SK-N-MC (cell line): ENCODE results near the gene NSMCE1.

Experiments
- EZH2 ChIP-seq: fragments of 200-600 bp; sonication (generic); IDR thresholded peaks from one replicate; pipeline ENCODE4 v1.6.1; 2017; ENCODE audit warnings: antibody characterized with exemption
- FOXP2 ChIP-seq: optimal IDR thresholded peaks from 2 replicates; pipeline ENCODE3; 2011; ENCODE audit warnings: mild to moderate bottlenecking, moderate library complexity; ENCODE audit not compliant: insufficient read depth; ENCODE audit errors: extremely low read length, control extremely low read depth

DNA sequence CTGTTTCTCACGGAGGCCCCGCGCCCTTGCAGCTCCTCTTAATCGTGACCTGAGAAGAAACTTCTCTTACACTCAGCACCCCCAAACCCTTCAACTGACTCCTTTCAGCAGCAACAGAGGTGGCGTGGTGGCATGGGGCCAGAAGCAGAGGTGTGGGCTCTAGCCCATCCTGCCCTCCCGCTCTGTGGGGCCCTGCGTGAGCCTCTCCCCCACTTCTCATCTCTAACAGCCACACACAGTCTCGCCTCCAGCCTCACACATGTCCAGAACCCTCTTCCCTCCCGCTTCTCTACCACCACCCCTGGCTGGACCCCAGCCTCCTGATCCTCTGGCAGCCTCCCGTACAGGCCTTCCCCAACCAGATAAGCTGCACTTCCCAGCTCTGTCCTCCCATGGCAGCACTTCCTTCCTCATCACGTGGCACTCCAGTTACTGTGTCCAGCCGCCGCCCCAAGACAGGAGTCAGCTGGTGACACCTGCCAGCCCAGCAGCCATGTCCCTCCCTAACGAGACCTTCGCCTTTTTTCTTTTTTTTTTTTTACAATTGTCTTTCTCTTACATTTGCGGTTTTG, 30.5 kb downstream of the NSMCE1 start:
- TF ChIP-seq EZH2, result no peak
- TF ChIP-seq FOXP2, result no peak
